NCI-H2107 treated with DMSO at 0.1 percent for 48 hours (cell line): ENCODE measurements around the gene SAA2.
"Not testable (repeated sequence)": the region's sequence is repeated elsewhere in the genome, so short reads cannot be mapped to it uniquely, and the experiment has no call there.

Experiments
- DNase-seq: peaks from one replicate; lab custom pipeline; 2025; ENCODE audit not compliant: unreplicated experiment; lab: John Stamatoyannopoulos, UW

The SAA2 gene

DNA sequence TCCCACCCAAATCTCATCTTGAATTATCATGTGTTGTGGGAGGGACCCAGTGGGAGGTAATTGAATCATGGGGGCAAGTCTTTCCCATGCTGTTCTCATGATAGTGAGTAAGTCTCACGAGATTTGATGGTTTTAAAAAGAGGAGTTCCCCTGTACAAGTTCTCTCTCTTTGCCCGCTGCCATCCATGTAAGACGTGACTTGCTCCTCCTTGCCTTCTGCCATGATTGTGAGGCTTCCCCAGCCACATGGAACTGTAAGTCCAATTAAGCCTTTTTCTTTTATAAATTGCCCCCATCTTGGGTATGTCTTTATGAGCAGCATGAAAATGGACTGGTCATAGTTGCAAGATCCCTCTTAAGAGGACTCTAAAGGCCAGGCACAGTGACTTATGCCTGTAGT, 50.7 kb downstream of the SAA2 start:
- not testable (repeated sequence) for DNase-seq

DNA sequence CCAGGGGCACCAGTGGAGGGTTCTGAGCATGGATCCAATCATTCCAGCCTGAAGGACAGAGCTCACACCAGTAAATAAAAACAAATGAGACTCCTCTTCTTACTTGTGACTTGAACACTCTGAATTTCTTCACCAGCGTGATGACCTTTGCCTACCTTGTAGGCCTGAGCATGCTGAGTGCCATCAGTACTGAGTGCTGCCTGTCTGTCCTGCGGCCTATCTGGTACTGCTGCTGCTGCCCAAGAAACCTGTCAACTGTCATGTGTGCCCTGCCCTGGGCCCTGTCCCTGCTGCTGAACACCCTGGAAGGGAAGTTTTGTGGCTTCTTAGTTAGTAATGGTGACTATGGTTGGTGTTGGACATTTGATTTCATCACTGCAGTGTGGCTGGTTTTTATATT, 51.9 kb downstream of the SAA2 start:
- DNase-seq = no peak
